ENCODE results near the gene DUX4.
"Not testable (repeated sequence)": the region's sequence is repeated elsewhere in the genome, so short reads cannot be mapped to it uniquely, and the experiment has no call there.

DNA sequence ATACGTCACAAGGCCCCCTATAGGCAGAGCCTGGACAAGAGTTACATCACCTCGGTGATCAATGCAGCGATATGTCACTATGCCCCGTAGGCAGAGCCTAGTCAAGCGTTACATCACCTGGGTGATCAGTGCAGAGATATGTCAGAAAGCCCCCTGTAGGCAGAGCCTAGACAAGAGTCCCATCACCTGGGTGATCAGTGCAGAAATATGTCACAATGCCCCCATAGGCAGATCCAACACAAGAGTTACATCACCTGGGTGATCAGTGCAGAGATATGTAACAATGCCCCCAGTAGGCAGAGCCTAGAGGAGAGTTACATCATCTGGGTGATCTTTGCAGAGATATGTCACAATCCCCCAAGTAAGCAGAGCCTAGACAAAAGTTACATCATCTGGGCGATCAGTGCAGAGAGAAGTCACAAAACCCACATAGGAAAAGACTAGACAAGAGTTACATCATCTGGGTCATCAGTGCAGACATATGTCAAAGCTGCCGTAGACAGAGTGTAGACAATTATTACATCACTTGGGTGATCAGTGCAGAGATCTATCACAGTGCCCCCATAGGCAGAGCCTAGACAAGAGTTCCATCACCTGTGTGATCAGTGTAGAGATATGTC is 8.0 kb downstream of the DUX4 start:
- TF ChIP-seq CTCF (conservative IDR thresholded peaks at IDR 0.05; ENCODE audit: low read depth, low read length); EZH2phosphoT487 (IDR thresholded peaks at IDR 0.05; ENCODE audit: borderline replicate concordance, low read length); EZH2 (IDR thresholded peaks at IDR 0.05; ENCODE audit: low read length, unreplicated experiment): not testable (repeated sequence)

Measured in PC-3 (cell line).